Breast epithelium (tissue), 4 donors: ENCODE measurements around the gene LDLRAD4. TPM values are rescaled to one million over a fixed set of nuclear protein-coding genes. Genes with fewer than 3 reads are reported as not detected.

Source experiments
- DNase-seq, 2 donors: peaks; one replicate each; pipeline ENCODE4 v3.0.0-alpha.2; 2019; ENCODE audit warnings: low spot score in 2 of 2
- H3K27ac ChIP-seq, 2 donors: fragments of 200-600 bp; sonication (generic) in 1 of 2; one replicate each; pipeline ENCODE4 v1.5.1; 2016 to 2019; ENCODE audit warnings: mild to moderate bottlenecking in 1 of 2
- H3K27me3 ChIP-seq, 2 donors: fragments of 200-600 bp; sonication (generic) in 1 of 2; one replicate each; pipeline versions ENCODE4 v1.5.1 to v1.6.0; 2017 to 2019; ENCODE audit warnings: control low read depth in 1 of 2, mild to moderate bottlenecking in 1 of 2
- H3K36me3 ChIP-seq: fragments of 200-600 bp; one replicate; pipeline ENCODE4 v1.5.1; 2019
- H3K4me1 ChIP-seq, 2 donors: fragments of 200-600 bp; sonication (generic); one replicate each; pipeline ENCODE4 v1.5.1; 2016 to 2019; ENCODE audit warnings: control low read depth in 1 of 2
- H3K4me3 ChIP-seq, 3 donors: fragments of 200-600 bp; sonication (generic); 1 replicate in 2 of 3; 2 replicates in 1 of 3; pipeline ENCODE4 v1.5.1; 2016 to 2019; ENCODE audit warnings: mild to moderate bottlenecking in 3 of 3, moderate library complexity in 2 of 3
- H3K9me3 ChIP-seq, 2 donors: fragments of 200-600 bp; sonication (generic) in 1 of 2; one replicate each; pipeline ENCODE4 v1.5.1; 2016 to 2019; ENCODE audit warnings: control low read depth in 1 of 2
- CTCF ChIP-seq, 3 donors: fragments of 450-650 bp; IDR thresholded peaks; one replicate each; pipeline ENCODE4 v1.5.1; 2016 to 2017; ENCODE audit warnings: antibody characterized with exemption in 3 of 3, mild to moderate bottlenecking in 3 of 3, moderate library complexity in 3 of 3
- POLR2A ChIP-seq: fragments of 450-650 bp; IDR thresholded peaks from one replicate; pipeline ENCODE4 v1.6.1; 2016; ENCODE audit warnings: antibody characterized with exemption, mild to moderate bottlenecking, moderate library complexity
- POLR2AphosphoS5 ChIP-seq, 3 donors: sonication (generic); formaldehyde crosslinking; IDR thresholded peaks; one replicate each; pipeline ENCODE4 v1.6.1; 2017; ENCODE audit warnings: antibody characterized with exemption in 3 of 3
- intact Hi-C: fragments of 100-400 bp; cut with DNase I; formaldehyde crosslinking; loops from one replicate; pipeline ENCODE4 v1.15.1; 2023; ENCODE audit warnings: low total_unique reads
- total RNA-seq, 3 donors: library from RNA; depleted of rRNA; stranded (reverse); fragments of >200 nt; gene quantifications; one replicate each; pipeline ENCODE4 v1.1.0, GENCODE V29; 2016

Gene LDLRAD4
- total RNA-seq, 3 donors from 2014 or later, result 28.5 to 94.3 (median 42.9) TPM

DNA sequence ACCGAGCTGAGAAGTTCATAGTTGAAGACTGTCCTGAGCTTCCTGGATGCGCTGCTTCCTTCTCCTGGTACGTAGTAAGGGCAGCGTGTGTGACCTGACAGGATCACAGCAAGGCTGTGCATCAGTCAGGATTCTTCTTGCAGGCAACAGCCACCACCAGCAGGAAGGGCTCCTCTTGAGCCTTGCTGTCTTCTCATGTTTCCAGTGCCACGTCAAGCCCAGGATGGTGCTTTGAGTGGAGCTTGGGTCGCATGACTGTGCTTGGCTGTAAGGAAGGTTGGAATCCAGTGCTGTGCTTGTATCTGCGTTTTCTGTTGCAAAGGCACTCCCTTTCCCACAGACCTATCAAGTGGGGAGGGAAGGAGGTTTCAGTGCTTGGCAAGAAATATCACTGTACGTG is 194.3 kb downstream of the LDLRAD4 start:
- no peak for DNase-seq
- H3K27me3 ChIP-seq, result no peaks in the 10 kb centered on the region
- no peaks in the 10 kb centered on the region for H3K9me3 ChIP-seq
- intact Hi-C loops, result loop anchor here (10.0 kb wide), 1 partner anchor 718 kb away; no protein-coding TSS in a partner anchor
- no peak overlapping the region for H3K4me3 ChIP-seq
- H3K4me1 ChIP-seq, result no peaks in the 10 kb centered on the region
- H3K36me3 ChIP-seq, result no peaks in the 10 kb centered on the region
- no peak for TF ChIP-seq CTCF (IDR thresholded peaks at IDR 0.05)
- TF ChIP-seq POLR2AphosphoS5 (IDR thresholded peaks at IDR 0.05), result no peak
- TF ChIP-seq POLR2A, result no peak
- H3K27ac ChIP-seq, result no peak overlapping the region

DNA sequence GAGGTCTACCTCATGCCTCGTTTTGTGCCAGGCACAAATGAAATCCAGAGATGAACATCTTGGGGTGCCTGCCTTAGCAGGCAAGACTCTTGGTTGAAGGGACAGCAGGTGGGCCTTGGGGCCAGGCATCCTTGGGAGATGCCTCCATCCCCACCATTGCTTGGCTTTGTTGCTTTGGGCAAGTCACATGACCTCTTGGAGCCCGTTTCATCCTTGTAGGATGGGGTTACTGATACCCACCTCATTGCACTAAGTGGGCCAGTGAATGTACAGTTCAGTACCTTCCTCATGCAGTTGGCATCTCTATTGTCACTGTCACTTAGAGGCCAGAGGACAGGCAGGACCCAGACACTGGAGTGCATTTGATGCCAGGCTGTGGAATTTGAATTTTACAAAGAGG is 195.5 kb downstream of the LDLRAD4 start:
- no peaks in the 10 kb centered on the region for H3K27me3 ChIP-seq
- H3K4me3 ChIP-seq, result no peak overlapping the region
- H3K4me1 ChIP-seq, result no peaks in the 10 kb centered on the region
- TF ChIP-seq POLR2A (no peak), CTCF (IDR thresholded peaks at IDR 0.05) (no peak), POLR2AphosphoS5 (IDR thresholded peaks at IDR 0.05) (no peak)
- no peak overlapping the region for H3K27ac ChIP-seq
- H3K9me3 ChIP-seq, result no peaks in the 10 kb centered on the region
- intact Hi-C loops, result loop anchor here (10.0 kb wide), 1 partner anchor 719 kb away; no protein-coding TSS in a partner anchor
- no peaks in the 10 kb centered on the region for H3K36me3 ChIP-seq
- DNase-seq, result no peak

DNA sequence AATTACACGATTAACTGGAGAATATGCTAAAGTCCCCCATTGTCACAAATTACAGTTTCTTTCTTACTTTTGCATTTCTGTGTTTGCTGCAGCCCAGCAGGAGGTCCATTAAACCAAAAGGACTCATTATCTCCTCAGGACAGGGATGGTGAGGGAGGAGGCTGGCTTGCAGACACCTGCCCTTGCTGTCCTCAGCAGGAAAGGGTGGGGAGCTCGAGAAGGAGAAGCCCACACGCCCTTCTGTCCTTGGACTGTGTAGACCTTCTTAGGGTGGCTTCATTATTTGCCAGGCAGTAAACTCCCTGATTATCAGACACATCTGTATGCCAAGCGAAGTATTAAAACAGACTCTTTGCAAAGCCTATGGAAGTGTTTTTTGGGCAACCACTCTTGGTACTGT is 196.0 kb downstream of the LDLRAD4 start:
- Histone ChIP-seq H3K36me3 (no peaks in the 10 kb centered on the region), H3K27ac (no peak overlapping the region), H3K27me3 (no peaks in the 10 kb centered on the region), H3K4me1 (no peaks in the 10 kb centered on the region), H3K4me3 (no peak overlapping the region), H3K9me3 (no peaks in the 10 kb centered on the region)
- no peak for TF ChIP-seq POLR2A
- no peak for DNase-seq
- intact Hi-C loops, result loop anchor here (10.0 kb wide), 1 partner anchor 720 kb away; no protein-coding TSS in a partner anchor

DNA sequence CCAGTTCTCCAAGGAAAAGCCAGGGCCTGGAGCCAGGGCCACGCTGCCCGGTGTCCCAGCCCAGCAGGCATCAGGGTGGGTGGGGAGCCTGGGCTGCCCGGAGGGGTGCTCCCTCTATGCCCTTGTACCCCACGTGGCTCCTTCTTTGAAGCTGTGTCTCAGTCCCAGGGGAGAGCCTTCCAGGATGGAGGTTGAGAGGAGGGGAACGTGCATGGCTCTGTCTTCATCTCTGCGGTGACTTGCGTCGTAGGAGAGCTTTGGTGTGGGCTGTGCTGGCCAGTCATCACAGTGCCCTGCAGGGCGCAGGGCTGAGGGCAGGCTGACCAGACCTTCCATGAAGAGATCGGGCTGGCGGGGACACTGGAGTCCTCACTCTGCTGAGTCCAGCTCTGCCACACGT is 197.2 kb downstream of the LDLRAD4 start:
- no peak for DNase-seq
- no peaks in the 10 kb centered on the region for H3K27me3 ChIP-seq
- TF ChIP-seq CTCF (IDR thresholded peaks at IDR 0.05) (no peak), POLR2AphosphoS5 (IDR thresholded peaks at IDR 0.05) (no peak), POLR2A (no peak)
- no peaks in the 10 kb centered on the region for H3K4me1 ChIP-seq
- no peaks in the 10 kb centered on the region for H3K9me3 ChIP-seq
- H3K36me3 ChIP-seq, result no peaks in the 10 kb centered on the region
- no peak overlapping the region for H3K4me3 ChIP-seq
- intact Hi-C loops, result loop anchor here (10.0 kb wide), 1 partner anchor 721 kb away; no protein-coding TSS in a partner anchor
- peak overlapping the region in 1 of 2 donors; percentile 7 for H3K27ac ChIP-seq

GRCh38 chr18:13416208-13416607 is 197.6 kb downstream of the LDLRAD4 start:
- DNase-seq, result no peak

More at GRCh38 chr18:13416208-13416607, 197.6 kb downstream of the LDLRAD4 start:
- no peak for TF ChIP-seq CTCF (IDR thresholded peaks at IDR 0.05)
- no peaks in the 10 kb centered on the region for H3K27me3 ChIP-seq
- peak overlapping the region in 1 of 2 donors; percentile 7 for H3K27ac ChIP-seq
- intact Hi-C loops, result loop anchor here (10.0 kb wide), 1 partner anchor 721 kb away; no protein-coding TSS in a partner anchor
- H3K4me1 ChIP-seq, result no peaks in the 10 kb centered on the region
- no peaks in the 10 kb centered on the region for H3K36me3 ChIP-seq
- H3K4me3 ChIP-seq, result no peak overlapping the region
- no peaks in the 10 kb centered on the region for H3K9me3 ChIP-seq
